Measurements from ENCODE around the gene ATF7. TPM values are rescaled to one million over a fixed set of nuclear protein-coding genes. Genes with fewer than 3 reads are reported as not detected.

ATF7 gene
- total and polyA plus RNA-seq, 2 of the 4 experiments (the other 2 are of a cell fraction) = 7.0 to 16.3 TPM

- Histone ChIP-seq H3K4me2 (ENCODE audit: low read depth, low read length) (no peak overlapping the region), H2AK9ac (replicated peaks; ENCODE audit: low read depth, low read length, poor library complexity) (no peak overlapping the region), H4K8ac (ENCODE audit: low read depth in 2 of 2, low read length in 2 of 2) (no peak overlapping the region), H2BK20ac (ENCODE audit: low read depth, low read length) (no peak overlapping the region), H3K18ac (ENCODE audit: low read depth, low read length) (no peak overlapping the region), H4K20me1 (ENCODE audit: insufficient read depth, low read length) (no peaks in the 10 kb centered on the region), H3K4me1 (ENCODE audit: control insufficient read depth, insufficient read depth, low read length) (no peaks in the 10 kb centered on the region), H2BK5ac (ENCODE audit: low read depth, low read length, poor library complexity, severe bottlenecking) (no peak overlapping the region), H4K5ac (ENCODE audit: low read depth, low read length) (no peak overlapping the region), H4K91ac (ENCODE audit: insufficient read depth, low read depth, low read length) (no peak overlapping the region), H3K9me1 (ENCODE audit: insufficient read depth, low read length) (no peaks in the 10 kb centered on the region), H3K27ac (ENCODE audit: insufficient read depth, low read length) (no peak overlapping the region), H3K36me3 (ENCODE audit: control insufficient read depth, insufficient read depth, low read length) (no peaks in the 10 kb centered on the region), H3K23ac (ENCODE audit: low read depth, low read length) (no peak overlapping the region), H3K9me3 (ENCODE audit: control insufficient read depth, insufficient read depth, low read length) (no peaks in the 10 kb centered on the region), H3K79me1 (ENCODE audit: low read depth in 1 of 2, low read length in 2 of 2) (no peaks in the 10 kb centered on the region), H3K14ac (replicated peaks; ENCODE audit: low read depth, low read length) (no peak overlapping the region), H2BK120ac (ENCODE audit: low read depth, low read length) (no peak overlapping the region), H2AFZ (replicated peaks; ENCODE audit: low read length, poor library complexity) (no peak overlapping the region), H3K4ac (ENCODE audit: low read depth, low read length) (no peak overlapping the region), H2AK5ac (ENCODE audit: low read depth, low read length) (no peak overlapping the region), H3K56ac (ENCODE audit: extremely low read depth, insufficient read depth, low read length) (no peak overlapping the region), H2BK15ac (ENCODE audit: low read depth, low read length) (no peak overlapping the region), H3K27me3 (ENCODE audit: control insufficient read depth, insufficient read depth, low read length) (no peaks in the 10 kb centered on the region; the same call in 1 of the 2 replicates), H3K9ac (ENCODE audit: low read depth, low read length) (no peak overlapping the region), H3K4me3 (ENCODE audit: insufficient read depth, low read depth, low read length) (no peak overlapping the region)
- intact Hi-C loops (cut with micrococcal nuclease) = no loop called here
- WGBS, 2 experiments (ENCODE audit: extremely low coverage in 2 of 2, insufficient read length in 1 of 2) = 100% methylated on average over 1 of the region's 3 CpGs; no CpG with 5 or more reads in 1 of the 2 experiments
- ChIA-PET POLR2A (ENCODE audit: unreplicated experiment) (no interaction called here), CTCF (no interaction called here)
- dilution Hi-C loops (cut with HindIII; ENCODE audit: low sequenced_read_pairs, unreplicated experiment) = no loop called here
- no peak for ATAC-seq (ENCODE audit: low read depth)
- in situ Hi-C loops (cut with MboI; ENCODE audit: low sequenced_read_pairs) = no loop called here
- no TSS peak for BruUV-seq (replicated peaks)
- no peak for DNase-seq
- TF ChIP-seq ELK1 (IDR thresholded peaks at IDR 0.05; ENCODE audit: borderline replicate concordance, low read depth, low read length) (no peak), BHLHE40 (IDR thresholded peaks at IDR 0.05; ENCODE audit: low read depth, low read length) (no peak), RFX5 (IDR thresholded peaks at IDR 0.05; ENCODE audit: low read depth, low read length) (no peak), POLR2A (IDR thresholded peaks at IDR 0.05; ENCODE audit: low read depth, low read length) (no peak), SMC3 (IDR thresholded peaks at IDR 0.05; ENCODE audit: low read depth, low read length) (no peak), RAD21 (IDR thresholded peaks at IDR 0.05; ENCODE audit: low read length) (no peak), MXI1 (IDR thresholded peaks at IDR 0.05; ENCODE audit: borderline replicate concordance, low read depth, low read length) (no peak), FOS (IDR thresholded peaks at IDR 0.05; ENCODE audit: low read depth, low read length) (no peak), MAFK (IDR thresholded peaks at IDR 0.05; ENCODE audit: low read depth, low read length) (no peak)
Measured at GRCh38 chr12:53644133-53644532, 18.0 kb upstream of the ATF7 start.

All from IMR-90 (cell line).